ENCODE data around the gene LGR6.
"Not testable (repeated sequence)": the region's sequence is repeated elsewhere in the genome, so short reads cannot be mapped to it uniquely, and the experiment has no call there.

The LGR6 gene

DNA sequence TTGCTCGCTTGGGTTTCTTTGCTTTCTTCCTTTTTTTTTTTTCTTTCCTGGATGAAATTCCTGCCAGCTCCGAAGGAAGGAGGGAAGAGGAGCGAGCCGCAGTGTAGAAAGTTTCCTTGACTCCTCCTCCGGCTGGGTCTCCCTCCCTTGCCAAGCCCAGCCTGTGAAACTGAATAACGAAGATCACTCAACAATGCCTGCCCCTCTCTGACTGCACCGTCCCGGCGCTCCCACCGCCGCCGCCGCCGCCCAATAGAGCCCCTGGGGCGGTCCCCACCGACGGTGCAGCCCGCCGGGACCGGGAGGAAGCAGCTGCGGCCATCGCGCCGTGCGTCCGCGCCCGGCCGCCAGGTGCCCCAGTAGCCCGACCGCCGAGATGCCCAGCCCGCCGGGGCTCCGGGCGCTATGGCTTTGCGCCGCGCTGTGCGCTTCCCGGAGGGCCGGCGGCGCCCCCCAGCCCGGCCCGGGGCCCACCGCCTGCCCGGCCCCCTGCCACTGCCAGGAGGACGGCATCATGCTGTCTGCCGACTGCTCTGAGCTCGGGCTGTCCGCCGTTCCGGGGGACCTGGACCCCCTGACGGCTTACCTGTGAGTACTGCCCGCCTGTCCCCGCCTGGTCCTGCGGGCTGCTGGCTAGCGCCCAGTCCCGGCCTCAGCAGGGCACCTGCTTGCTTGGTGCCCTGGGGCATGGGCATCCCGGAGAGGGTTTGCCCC lies at the start of gene LGR6:
Gene LGR6 (plus strand): TSS at position 186 of the 714 bp plus-strand sequence. CDS start 191 bp downstream, at position 377.
- Mint-ChIP-seq H3K36me3 (no peaks in the 10 kb centered on the region), H3K4me3 (peak within 1 kb of the TSS; percentile 61), H3K27me3 (peaks cover 24% of the 10 kb centered on the region), H3K27ac (no peak within 1 kb of the TSS), H3K9me3 (no peaks in the 10 kb centered on the region), H3K4me1 (peaks cover 7% of the 10 kb centered on the region)
- peak in 1 of 2 donors; percentile 17 for DNase-seq (ENCODE audit: low spot score in 2 of 2)
- peak; percentile 28 for ATAC-seq (ENCODE audit: low read depth)

DNA sequence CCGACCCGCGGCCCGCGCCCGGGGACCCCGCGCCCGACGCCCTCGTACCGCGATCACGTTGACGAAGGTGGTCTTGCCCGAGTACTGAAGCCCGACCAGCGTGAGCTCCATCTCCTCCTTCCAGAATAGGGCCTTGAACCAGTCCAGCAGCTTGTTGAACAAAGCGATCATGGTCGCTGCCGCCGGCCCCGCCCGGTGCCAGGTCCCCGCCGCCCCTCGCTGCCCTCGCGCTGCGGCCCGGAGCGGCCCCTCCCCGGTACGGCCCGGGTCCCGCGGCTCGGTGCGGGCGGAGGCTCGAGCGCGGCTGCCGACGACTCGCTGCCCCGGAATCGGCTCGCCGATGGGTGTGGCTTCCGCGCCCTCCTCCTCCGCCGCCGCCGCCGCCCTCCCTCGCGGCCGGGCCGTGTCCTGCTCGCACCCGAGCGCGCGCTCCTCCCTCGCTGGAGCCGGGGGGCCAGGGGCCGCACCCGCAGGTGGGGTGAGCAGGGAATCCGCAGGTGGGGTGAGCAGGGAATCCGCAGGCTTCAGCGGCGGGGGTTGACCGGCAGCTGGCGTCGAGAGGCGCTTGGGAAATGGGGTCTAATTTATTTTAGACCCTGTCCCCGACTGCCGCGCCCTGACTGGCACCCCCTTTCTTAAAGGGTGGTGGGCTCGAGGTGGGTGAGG lies 49.1 kb upstream of the LGR6 start, which contains the start of gene ARL8A:
Gene ARL8A (minus strand): TSS at position 336 of the 666 bp plus-strand sequence. CDS start 165 bp downstream, at position 171.
- Mint-ChIP-seq H3K9me3 (no peaks in the 10 kb centered on the region), H3K36me3 (no peaks in the 10 kb centered on the region), H3K27me3 (no peaks in the 10 kb centered on the region), H3K4me3 (peak within 1 kb of the TSS; percentile 89), H3K4me1 (peaks cover 14% of the 10 kb centered on the region), H3K27ac (peak within 1 kb of the TSS; percentile 87)
- ATAC-seq (ENCODE audit: low read depth) (peak; percentile 73), DNase-seq (ENCODE audit: low spot score in 2 of 2) (peak; percentile 50 to 69)

DNA sequence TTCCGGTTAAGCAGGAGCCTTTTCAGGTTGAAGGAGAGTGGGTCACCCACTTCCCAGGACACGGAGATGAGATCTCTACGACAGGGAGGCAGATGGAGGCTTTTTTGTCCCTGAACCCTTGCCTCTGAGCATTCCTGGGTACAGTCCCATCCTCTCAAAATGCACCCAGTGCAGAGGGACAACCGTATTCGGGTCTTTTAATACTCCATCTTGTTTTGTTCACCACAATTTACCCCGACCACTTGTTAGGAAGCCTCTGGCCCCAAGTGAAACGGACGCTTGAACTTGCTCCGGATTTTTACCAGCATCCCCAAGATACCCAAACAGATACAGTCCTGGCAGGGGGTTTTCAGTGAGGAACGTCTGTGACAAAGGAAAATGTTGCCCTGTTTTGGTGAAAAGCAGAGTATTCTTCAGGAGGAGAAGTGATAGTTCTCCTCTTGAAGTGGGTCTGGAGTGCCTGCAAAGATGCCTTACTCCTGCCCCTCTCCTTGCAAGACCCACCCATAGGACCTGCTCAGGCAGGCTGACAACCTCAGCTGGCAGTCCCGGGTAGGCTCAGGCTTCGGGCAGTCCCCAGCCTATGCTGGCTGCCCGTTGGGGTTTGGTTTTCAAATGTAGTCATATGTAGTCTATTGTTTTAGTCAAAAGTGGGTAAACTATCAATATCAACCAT lies 48.4 kb upstream of the LGR6 start:
- ATAC-seq (ENCODE audit: low read depth) (no peak), DNase-seq (ENCODE audit: low spot score in 2 of 2) (no peak)
- Mint-ChIP-seq H3K27ac (peak overlapping the region; percentile 69), H3K9me3 (no peaks in the 10 kb centered on the region), H3K27me3 (no peaks in the 10 kb centered on the region), H3K36me3 (no peaks in the 10 kb centered on the region), H3K4me1 (peaks cover 14% of the 10 kb centered on the region), H3K4me3 (peak overlapping the region; percentile 79)

GRCh38 chr1:202145744-202146140 lies 47.9 kb upstream of the LGR6 start:
- H3K36me3 Mint-ChIP-seq; H3K4me3 Mint-ChIP-seq; H3K9me3 Mint-ChIP-seq; ATAC-seq (ENCODE audit: low read depth); DNase-seq (ENCODE audit: low spot score in 2 of 2); H3K27ac Mint-ChIP-seq; H3K27me3 Mint-ChIP-seq: not testable (repeated sequence)
- peaks cover 14% of the 10 kb centered on the region for H3K4me1 Mint-ChIP-seq

DNA sequence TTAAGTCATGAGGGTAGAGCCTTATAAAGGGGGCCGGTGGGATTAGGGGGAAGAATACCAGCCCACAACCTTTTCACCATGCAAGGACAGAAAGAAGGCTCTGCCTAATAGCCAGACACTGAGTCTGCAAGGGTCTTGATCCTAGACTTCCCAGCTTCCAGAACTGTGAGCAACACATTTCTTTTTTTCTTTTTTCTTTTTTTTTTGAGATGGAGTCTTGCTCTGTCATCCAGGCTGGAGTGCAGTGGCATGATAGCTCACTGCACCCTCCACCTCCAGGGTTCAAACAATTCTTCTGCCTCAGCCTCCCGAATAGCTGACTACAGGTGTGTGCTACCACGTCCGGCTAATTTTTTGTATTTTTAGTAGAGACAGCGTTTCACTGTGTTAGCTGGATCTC lies 47.3 kb upstream of the LGR6 start:
- ATAC-seq (ENCODE audit: low read depth) (no peak), DNase-seq (ENCODE audit: low spot score in 2 of 2) (no peak)
- Mint-ChIP-seq H3K27ac (no peak overlapping the region), H3K4me1 (peaks cover 14% of the 10 kb centered on the region), H3K36me3 (peaks cover 8% of the 10 kb centered on the region), H3K9me3 (no peaks in the 10 kb centered on the region), H3K27me3 (no peaks in the 10 kb centered on the region), H3K4me3 (no peak overlapping the region)

GRCh38 chr1:202146993-202147392 lies 46.6 kb upstream of the LGR6 start:
- ATAC-seq (ENCODE audit: low read depth) = no peak
- peaks cover 14% of the 10 kb centered on the region for H3K4me1 Mint-ChIP-seq
- no peak overlapping the region for H3K27ac Mint-ChIP-seq
- DNase-seq (ENCODE audit: low spot score in 2 of 2) = no peak
- H3K36me3 Mint-ChIP-seq = peaks cover 9% of the 10 kb centered on the region
- no peaks in the 10 kb centered on the region for H3K9me3 Mint-ChIP-seq
- H3K27me3 Mint-ChIP-seq = no peaks in the 10 kb centered on the region
- H3K4me3 Mint-ChIP-seq = no peak overlapping the region

DNA sequence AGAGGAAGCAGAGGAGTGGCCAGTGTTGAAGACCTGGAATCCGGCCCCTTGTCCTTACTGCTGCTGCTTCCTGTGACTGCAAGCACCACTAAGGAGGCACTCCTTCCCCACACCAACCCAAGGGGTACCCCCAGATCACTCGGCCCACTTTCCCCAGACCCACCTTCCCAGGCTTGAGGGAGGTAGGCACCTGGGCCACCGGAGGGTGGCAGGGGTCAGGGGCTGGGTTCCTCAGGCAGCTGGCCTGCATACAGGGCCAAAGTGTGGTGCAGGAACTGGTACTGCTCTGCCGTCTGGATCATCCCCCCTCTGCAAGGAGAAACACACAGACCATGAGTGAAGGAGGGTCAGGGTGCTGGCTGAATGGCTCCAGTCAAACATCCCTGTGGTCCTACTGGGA lies 45.2 kb upstream of the LGR6 start:
- Mint-ChIP-seq H3K4me1 (peaks cover 7% of the 10 kb centered on the region), H3K27me3 (no peaks in the 10 kb centered on the region), H3K9me3 (no peaks in the 10 kb centered on the region), H3K36me3 (peaks cover 12% of the 10 kb centered on the region), H3K27ac (no peak overlapping the region), H3K4me3 (no peak overlapping the region)
- no peak for DNase-seq (ENCODE audit: low spot score in 2 of 2)
- ATAC-seq (ENCODE audit: low read depth) = no peak

- peaks cover 5% of the 10 kb centered on the region for H3K4me1 Mint-ChIP-seq
- H3K9me3 Mint-ChIP-seq = no peaks in the 10 kb centered on the region
- ATAC-seq (ENCODE audit: low read depth) (no peak), DNase-seq (ENCODE audit: low spot score in 2 of 2) (no peak)
- no peak overlapping the region for H3K4me3 Mint-ChIP-seq
- H3K36me3 Mint-ChIP-seq = peaks cover 14% of the 10 kb centered on the region
- no peak overlapping the region for H3K27ac Mint-ChIP-seq
- H3K27me3 Mint-ChIP-seq = no peaks in the 10 kb centered on the region
Measured at GRCh38 chr1:202149566-202149965, 44.0 kb upstream of the LGR6 start.

- no peak for DNase-seq (ENCODE audit: low spot score in 2 of 2)
- no peak for ATAC-seq (ENCODE audit: low read depth)
- Mint-ChIP-seq H3K9me3 (no peaks in the 10 kb centered on the region), H3K27me3 (no peaks in the 10 kb centered on the region), H3K4me1 (peaks cover 8% of the 10 kb centered on the region), H3K27ac (no peak overlapping the region), H3K36me3 (peaks cover 18% of the 10 kb centered on the region), H3K4me3 (no peak overlapping the region)
Measured at GRCh38 chr1:202150187-202150586, 43.4 kb upstream of the LGR6 start.

- Mint-ChIP-seq H3K36me3 (peaks cover 18% of the 10 kb centered on the region), H3K9me3 (no peaks in the 10 kb centered on the region), H3K4me3 (no peak overlapping the region), H3K4me1 (peaks cover 5% of the 10 kb centered on the region), H3K27ac (no peak overlapping the region), H3K27me3 (no peaks in the 10 kb centered on the region)
- no peak for DNase-seq (ENCODE audit: low spot score in 2 of 2)
- ATAC-seq (ENCODE audit: low read depth) = no peak
Measured at GRCh38 chr1:202150602-202151001, 43.0 kb upstream of the LGR6 start.

DNA sequence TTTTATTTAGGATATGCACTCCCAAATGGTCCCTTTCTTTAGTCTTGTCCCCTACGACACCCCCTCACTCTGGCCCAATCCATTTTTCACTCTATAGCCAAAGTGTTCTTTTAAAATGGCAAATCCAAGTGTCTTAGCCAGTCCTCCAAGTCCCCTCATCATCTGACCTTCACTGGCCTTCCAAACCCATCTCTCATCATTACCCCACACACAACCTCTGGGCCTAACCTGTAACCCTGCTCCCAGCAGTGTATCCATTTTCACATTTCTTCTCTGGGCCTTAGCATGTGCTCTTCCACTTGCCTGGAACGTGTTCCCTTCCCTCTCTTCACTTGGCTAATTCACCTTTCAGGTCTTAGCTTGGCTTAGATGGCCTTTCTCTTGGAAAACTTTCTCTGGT lies 42.6 kb upstream of the LGR6 start:
- Mint-ChIP-seq H3K27me3 (no peaks in the 10 kb centered on the region), H3K27ac (no peak overlapping the region), H3K36me3 (peaks cover 18% of the 10 kb centered on the region), H3K4me1 (peaks cover 7% of the 10 kb centered on the region), H3K4me3 (no peak overlapping the region), H3K9me3 (no peaks in the 10 kb centered on the region)
- DNase-seq (ENCODE audit: low spot score in 2 of 2) (no peak), ATAC-seq (ENCODE audit: low read depth) (no peak)

DNA sequence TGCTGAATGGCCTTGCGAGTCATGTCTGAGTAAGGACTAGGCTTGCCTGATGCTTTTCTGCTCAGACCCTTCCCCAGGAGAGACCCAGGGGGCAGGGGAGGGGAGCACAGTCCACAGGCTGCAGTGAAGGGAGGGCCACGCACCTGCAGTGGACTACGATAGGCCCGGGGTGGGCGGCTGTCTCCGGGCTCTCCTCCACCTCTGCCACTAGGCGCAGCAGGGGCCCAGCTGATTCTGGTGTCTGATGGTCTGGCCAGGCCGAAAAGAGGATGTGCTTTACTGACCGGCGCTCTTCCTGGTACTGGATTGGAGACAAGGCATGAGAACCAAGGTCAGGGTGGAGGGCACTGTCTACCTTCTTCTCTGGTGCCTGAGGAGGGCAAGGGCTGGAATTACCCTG lies 41.2 kb upstream of the LGR6 start:
- H3K36me3 Mint-ChIP-seq = peaks cover 18% of the 10 kb centered on the region
- H3K4me1 Mint-ChIP-seq = peaks cover 7% of the 10 kb centered on the region
- H3K27ac Mint-ChIP-seq = no peak overlapping the region

DNA sequence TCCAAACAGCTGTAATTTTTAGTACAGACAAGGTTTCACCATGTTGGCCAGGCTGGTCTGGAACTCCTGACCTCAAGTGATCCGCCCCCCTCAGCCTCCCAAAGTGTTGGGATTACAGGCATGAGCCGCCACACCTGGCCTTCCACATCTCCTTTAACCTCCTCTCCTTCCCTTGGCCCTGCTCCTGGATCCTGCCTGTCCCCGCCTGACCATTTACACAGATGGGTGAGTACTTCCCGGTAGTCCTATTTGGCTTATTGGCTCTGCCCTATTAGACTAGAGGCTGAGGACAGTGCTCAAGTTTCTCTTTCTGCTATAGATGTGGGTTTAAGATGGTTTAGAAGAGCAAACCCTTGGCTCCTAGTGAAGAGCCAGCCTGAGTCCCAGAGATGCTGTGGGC lies 40.3 kb upstream of the LGR6 start:
- Mint-ChIP-seq H3K9me3 (no peaks in the 10 kb centered on the region), H3K27ac (no peak overlapping the region), H3K4me1 (peaks cover 7% of the 10 kb centered on the region), H3K27me3 (no peaks in the 10 kb centered on the region), H3K36me3 (peaks cover 18% of the 10 kb centered on the region), H3K4me3 (no peak overlapping the region)
- DNase-seq (ENCODE audit: low spot score in 2 of 2) (no peak), ATAC-seq (ENCODE audit: low read depth) (no peak)

More for the DNA sequence above, 41.2 kb upstream of the LGR6 start:
- Mint-ChIP-seq H3K9me3 (no peaks in the 10 kb centered on the region), H3K27me3 (no peaks in the 10 kb centered on the region), H3K4me3 (no peak overlapping the region)
- ATAC-seq (ENCODE audit: low read depth) (no peak), DNase-seq (ENCODE audit: low spot score in 2 of 2) (no peak)

DNA sequence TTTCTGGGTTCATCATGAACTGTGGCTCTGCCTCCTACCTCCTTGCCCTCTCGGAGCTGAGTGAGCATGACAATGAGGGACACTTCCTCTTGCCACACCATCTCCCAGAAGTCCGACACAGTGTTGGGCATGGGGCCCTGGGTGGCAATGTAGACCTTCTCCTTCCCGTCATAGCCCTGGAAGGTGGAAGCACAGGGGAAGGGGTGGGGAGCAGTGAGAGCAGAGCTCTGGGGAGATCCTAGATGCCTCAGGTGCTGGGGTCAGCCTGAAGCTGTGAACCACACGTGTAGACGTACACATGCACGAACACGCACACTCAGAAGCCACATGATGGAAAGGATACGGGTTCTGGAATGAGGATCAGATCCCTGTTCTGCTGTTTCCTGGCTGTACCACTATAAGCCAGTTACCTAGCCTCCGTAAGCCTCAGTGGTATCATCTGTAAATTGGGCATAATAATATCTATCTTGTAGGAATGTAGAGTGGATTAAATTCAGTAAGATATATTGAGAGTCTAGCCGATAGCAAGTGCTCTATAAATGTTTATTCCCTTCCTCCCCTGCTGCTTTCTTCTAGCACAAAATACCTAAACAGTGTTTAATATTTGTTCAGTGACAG lies 39.3 kb upstream of the LGR6 start:
- Mint-ChIP-seq H3K4me3 (no peak overlapping the region), H3K9me3 (no peaks in the 10 kb centered on the region), H3K27me3 (no peaks in the 10 kb centered on the region), H3K27ac (peak overlapping the region; percentile 31), H3K4me1 (peaks cover 10% of the 10 kb centered on the region), H3K36me3 (peaks cover 18% of the 10 kb centered on the region)
- DNase-seq (ENCODE audit: low spot score in 2 of 2) = no peak
- ATAC-seq (ENCODE audit: low read depth) = no peak

All from memory B cell (primary cell).